HG02973 (cell line): ENCODE data around the gene TRIM67.
"Not testable (repeated sequence)": the region's sequence is repeated elsewhere in the genome, so short reads cannot be mapped to it uniquely, and the experiment has no call there.

Experiments used
- ATAC-seq: cut with Tn5 transposase; IDR thresholded peaks from one replicate; pipeline ENCODE4 v1.9.1; 2021; ENCODE audit warnings: moderate library complexity; ENCODE audit not compliant: unreplicated experiment

The TRIM67 gene

GRCh38 chr1:231157311-231157710 is 4.5 kb upstream of the TRIM67 start:
- no peak for ATAC-seq

- not testable (repeated sequence) for ATAC-seq
Measured at GRCh38 chr1:231158141-231158540, 3.7 kb upstream of the TRIM67 start.

DNA sequence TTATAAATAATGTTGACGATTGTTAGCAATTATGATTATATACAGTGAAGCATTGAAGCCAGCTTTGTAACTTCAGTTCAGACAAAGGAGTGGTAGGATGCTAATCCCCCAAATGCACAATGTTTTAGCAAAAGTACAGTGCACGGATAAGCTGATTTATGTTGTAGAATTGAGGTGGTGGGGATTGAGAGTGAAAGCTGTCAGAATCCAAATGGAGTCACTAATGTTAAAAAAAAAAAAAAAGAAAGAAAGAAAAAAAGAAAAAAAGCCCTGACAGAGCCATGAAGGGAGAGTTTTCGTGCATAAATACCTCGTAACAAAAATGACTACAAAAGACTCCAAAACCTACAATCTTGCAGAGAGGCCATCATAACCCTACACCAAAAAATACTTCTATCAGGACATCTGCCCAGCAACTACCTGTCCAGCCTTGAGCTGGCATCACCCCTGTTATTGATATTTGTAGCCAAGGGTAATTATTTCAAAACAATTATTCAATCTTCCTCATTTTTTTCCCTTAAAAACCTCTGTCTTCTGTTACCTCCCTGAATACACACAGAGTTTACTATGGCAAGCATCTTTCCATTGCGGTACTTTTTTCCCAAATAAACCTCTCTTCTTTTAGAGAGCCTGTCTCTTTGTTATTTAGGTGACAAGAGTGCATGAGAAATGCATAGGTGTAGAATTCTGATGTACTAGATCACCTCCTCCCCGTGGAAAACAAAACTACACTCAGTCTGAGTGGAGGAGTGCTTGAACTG is 2.5 kb upstream of the TRIM67 start:
- ATAC-seq = no peak

DNA sequence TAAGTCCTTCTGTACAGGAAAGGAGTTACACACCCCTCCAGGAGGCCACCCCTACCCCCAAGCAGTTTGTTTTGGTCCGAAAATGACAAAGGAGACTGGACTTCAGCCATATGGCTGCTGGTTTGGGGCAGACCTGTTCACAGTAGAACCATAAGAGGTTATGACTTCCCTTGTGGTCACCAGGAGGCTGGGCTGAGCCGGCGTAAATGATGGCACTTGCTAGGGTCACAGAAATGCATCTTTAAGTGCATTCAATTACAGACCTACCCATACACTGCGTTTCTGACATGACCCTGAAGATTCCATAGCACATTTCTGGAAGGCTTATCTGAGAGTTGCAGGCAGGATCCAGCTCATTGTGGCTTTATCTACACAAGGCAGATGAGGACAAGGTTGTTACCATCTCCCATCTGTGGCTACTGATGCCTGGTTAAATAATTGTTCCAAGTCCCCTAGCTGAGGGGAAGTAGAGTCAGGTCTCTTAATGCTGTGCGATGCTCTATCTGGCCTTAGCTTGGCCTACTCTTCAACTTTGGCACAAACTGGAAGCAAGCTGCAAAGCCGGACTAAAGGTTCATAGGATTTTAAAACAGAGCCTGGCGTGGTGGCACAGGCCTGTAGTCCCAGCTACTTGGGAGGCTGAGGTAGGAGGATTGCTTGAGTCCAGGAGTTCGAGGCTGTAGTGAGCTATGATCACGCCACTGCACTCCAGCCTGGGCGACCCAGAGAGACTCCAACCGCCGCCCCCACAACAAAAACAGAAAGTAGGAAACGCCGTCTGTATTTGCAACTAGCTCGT is 1.7 kb upstream of the TRIM67 start:
- no peak for ATAC-seq

DNA sequence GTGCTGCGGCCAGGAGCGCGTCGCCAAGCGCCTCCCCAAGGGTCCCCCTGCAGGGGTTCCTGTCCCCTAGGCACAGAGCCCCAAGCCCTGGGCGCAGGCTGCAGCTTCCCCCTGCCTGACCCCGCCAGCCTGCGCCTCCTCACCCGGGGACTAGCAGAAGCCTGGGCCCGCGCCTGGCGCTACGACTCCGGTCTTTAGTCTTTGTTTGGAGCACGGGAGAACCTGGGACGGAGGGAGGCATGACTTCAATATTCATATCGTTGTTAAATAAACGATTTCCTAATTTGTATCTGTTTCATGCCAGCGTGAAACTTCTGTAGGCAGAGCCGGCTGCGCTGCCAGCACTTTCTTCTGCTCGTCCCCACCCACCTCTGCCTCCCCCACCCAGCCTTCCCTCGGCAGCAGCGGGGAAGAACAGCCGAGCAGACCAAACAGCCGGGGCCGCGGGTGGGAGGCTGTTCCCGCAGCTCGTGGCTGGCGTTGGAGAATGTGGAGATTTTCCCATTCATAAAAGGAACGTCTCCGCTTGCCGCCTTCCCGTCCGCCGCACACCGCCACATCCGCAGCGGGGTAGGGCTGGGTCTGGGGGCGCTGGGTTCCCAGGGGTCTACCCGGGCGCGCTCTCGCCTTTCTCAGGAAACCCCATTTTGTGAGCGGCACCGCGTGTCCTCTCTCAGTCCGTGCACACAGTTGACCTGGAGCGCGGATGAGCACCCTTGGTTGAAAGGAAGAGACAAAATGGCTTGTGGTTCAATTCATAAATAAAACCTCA is 777 bp upstream of the TRIM67 start:
- no peak for ATAC-seq

DNA sequence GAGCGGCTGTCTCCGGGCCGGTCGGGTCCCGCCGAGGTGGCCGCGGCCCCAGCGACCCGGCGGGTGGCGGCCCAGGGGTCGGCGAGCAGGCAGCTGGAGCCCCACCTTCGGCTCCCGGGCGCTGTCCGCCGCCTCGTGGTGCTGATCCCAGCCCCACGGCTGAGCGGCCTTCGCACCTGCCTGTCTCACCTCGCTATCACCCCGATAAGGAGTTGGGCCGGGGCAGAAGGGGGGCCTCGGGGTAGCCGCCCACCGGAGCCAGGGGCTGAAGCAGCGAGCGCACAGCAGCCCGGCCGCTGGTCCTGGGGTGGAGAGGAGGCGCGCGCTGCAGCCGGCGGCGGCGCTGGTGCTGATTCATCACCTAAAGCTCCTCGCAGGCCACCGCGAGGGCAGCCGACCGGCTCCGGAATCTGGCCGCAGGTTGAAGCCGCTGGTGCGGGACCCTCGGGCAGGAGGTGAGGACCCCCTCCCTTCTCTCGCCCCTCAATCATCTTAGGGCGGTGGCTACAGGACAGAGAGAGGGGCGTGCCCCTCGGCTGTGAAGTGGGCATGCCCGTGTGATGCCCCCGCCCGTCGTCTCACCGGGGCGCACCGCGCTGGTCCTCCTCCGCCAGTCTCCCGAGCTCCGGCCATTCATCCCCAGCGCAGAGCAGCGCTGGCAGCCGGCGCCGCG is 575 bp downstream of the TRIM67 start:
- ATAC-seq = no peak

- no peak for ATAC-seq
Measured at GRCh38 chr1:231162970-231163829, 1.3 kb downstream of the TRIM67 start.

DNA sequence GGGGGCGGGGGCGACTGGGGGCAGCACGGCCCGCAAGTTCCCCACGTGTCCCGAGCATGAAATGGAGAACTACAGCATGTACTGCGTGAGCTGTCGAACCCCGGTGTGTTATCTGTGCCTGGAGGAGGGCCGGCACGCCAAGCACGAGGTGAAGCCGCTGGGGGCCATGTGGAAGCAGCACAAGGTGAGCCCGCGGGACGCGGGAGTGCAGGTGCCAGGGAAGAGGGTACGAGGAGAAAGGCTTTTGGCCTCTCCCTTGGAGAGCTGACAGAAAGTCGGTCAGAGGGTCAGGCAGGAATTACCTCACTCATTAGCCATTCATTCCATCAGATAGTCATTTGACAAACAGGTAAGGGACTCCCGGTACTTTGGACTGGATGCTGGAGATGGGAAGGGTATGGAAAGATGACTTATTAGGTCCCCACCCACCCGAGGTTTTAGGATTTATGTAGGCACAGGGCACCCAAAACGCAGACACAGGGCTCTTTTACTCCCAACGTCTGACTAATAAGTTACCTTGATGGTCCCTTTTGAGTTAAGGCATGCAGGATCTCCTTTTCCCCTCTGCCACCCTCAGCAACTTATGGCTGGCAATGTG is 2.1 kb downstream of the TRIM67 start:
- ATAC-seq = no peak

DNA sequence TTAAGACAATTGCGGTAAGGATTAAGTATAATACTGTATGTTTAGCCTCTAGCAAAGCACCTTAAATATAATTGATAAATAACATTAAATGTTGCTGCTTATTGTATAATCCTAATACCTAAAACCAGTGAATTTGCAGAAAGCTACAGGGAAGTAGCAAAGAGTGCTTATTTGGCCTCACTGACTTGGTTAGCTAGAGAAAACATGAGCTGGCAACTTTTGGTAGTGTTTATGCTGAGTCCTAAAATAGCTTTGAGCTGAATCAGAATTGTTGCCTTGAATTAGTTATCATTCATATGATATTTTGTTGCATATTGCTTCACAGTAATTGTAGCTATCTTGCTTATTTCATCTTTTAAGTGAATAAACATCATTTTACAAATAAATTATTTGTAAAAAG is 3.5 kb downstream of the TRIM67 start:
- no peak for ATAC-seq

- no peak for ATAC-seq
Measured at GRCh38 chr1:231166398-231166797, 4.5 kb downstream of the TRIM67 start.

- no peak for ATAC-seq
Measured at GRCh38 chr1:231170875-231171274, 9.0 kb downstream of the TRIM67 start.

DNA sequence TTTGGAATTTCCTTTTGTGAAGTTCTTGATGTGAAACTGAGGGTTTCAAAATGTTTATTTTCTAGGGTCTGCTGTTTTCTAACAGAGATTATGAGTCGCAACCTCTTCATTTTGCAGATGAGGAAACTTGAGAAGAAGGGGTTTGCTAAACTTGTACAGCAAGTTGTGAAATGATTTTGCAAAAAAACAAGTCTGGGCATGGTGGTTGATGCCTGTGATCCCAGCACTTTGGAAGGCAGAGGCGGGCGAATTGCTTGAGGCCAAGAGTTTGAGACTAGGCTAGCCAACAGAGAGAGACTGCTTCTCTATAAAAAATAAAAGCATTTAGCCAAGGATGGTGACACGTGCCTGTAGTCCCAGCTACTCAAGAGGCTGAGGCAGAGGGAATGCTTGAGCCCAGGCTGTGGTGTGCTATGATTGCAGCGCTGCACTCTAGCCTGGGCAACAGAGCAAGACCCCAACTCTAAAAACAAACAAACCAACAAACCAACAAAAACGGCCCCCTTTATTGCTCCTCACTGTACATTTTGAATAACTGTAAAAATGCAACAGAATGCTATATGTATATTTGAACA is 9.9 kb downstream of the TRIM67 start:
- ATAC-seq = no peak

- ATAC-seq = no peak
Measured at GRCh38 chr1:231172411-231172810, 10.6 kb downstream of the TRIM67 start.

DNA sequence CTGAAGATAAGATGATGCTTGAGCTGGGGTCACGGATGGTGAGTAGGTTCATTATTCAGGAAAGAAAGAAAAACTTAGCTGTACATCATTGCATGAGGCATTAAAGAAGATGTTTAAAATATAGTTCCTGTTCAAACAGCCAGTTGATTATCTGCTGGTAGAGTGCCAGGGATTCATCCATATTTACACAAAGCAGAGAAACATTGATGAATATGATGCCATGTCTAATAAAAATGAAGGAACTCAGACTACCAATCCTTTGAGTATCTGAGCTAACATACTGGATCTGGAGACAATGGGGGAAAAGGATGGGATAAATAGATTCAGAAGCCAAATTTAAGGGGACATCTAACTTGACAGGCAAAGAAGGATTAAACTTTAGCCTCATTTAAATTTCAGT is 14.6 kb downstream of the TRIM67 start:
- ATAC-seq = no peak

DNA sequence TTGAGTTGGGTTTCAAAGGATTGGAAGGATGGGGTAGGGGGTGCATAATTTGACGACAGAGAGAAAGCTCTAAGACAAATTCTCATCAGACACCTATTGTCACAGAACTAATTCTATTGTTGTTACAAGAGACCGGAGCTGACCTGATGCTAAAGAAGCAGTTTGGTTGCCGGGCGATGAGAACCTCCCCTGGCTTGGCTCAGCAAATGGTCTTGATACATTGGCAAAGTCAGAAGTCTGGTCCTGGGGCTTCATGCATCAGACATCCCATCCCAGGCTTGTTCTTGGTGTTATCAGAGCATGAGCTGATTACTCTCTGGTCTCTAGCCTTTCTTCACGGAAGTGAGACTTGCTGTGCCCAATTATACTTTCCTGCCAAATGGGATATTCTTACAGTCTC is 15.4 kb downstream of the TRIM67 start:
- no peak for ATAC-seq

DNA sequence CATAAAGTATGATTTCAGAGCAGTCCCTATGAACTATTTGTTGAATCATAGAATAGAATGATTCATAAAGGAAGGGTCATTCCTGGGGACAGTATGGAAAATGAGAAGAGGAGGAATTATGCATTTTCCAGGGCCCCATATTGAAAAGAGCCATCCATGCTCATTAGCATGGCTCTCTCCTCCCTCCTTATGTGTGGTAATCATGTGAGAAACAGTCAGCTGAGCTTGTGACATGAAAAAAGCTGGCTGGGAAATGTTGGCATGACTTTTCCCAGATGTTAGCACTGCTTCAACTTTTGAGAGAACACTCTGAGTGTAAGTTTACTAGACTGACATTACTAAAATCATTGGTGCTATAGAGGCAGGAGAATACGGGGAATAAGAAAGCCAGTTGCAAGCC is 16.1 kb downstream of the TRIM67 start:
- no peak for ATAC-seq

DNA sequence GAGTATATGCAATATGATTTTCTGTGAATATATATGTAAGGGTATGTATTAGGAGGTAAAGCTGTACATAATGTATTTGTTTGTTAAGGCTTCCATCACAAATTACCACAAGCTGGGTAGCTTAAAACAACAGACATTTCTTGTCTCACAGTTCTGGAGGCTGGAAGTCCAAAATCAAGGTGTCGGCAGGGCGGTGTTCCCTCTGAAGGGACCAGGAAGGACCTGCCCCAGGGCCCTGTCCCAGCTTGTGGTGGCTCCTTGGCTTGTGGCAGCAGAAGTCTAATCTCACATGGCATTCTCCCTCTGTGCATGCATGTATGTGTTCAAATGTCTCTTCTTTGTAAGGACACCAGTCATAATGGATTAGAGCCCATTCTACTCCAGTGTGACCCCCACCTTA is 17.1 kb downstream of the TRIM67 start:
- no peak for ATAC-seq

DNA sequence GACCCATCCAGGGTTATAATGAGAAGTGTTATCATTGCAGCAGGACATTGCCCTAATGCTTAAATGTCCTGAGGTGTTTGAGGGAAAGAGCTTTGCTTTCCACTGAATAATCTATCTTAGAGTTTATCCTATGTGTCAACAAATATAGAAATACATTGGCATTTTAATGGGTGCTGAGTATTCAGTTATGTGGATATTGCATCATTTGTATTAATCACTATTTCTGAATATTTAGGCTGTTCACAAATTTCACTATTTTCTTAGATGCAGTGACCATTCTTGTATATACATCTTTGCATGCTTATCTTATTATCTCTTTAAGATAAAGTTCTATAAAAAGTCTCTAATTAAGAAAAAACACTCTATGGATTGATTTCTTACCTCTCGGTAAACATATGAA is 18.2 kb downstream of the TRIM67 start:
- ATAC-seq = no peak

GRCh38 chr1:231181271-231181670 is 19.4 kb downstream of the TRIM67 start:
- no peak for ATAC-seq
